Mammary epithelial cell (primary cell): ENCODE measurements around the gene GORASP1.

Source experiments
- CTCF ChIP-seq, 2 donors: IDR thresholded peaks in 1 of 2; conservative IDR thresholded peaks in 1 of 2; 2 replicates each; pipeline ENCODE4 v1.5.1; 2011 to 2012; ENCODE audit warnings: inconsistent platforms in 2 of 2, low read length in 2 of 2, mild to moderate bottlenecking in 2 of 2, control low read depth in 1 of 2, low read depth in 1 of 2; ENCODE audit not compliant: insufficient read depth in 1 of 2; ENCODE audit errors: extremely low read depth in 1 of 2
- EZH2 ChIP-seq: IDR thresholded peaks from 2 replicates; pipeline ENCODE4 v1.6.1; 2012; ENCODE audit warnings: low read length, inconsistent platforms, borderline replicate concordance

- TF ChIP-seq CTCF (conservative IDR thresholded peaks at IDR 0.05 in 1 of 2, IDR thresholded peaks at IDR 0.05 in 1 of 2; ENCODE audit: extremely low read depth in 1 of 2, insufficient read depth in 1 of 2, low read depth in 1 of 2, low read length in 2 of 2) (no peak), EZH2 (no peak)
Measured at GRCh38 chr3:39114456-39114855, 7.0 kb upstream of the GORASP1 start.
